Neutrophil (primary cell): ENCODE results near the gene UPF2.

Experiments
- H3K27ac ChIP-seq: fragments of 200-600 bp; sonication (generic); 2 replicates; pipeline ENCODE4 v1.5.1; 2016; ENCODE audit warnings: mild to moderate bottlenecking, moderate library complexity
- H3K27me3 ChIP-seq: fragments of 200-600 bp; sonication (generic); 2 replicates; pipeline ENCODE4 v1.6.0; 2016; ENCODE audit warnings: mild to moderate bottlenecking
- H3K36me3 ChIP-seq: fragments of 200-600 bp; sonication (generic); 2 replicates; pipeline ENCODE4 v1.5.1; 2017
- H3K4me1 ChIP-seq, 2 experiments: fragments of 200-600 bp in 1 of 2; sonication (generic) in 1 of 2; 1 replicate in 1 of 2; 2 replicates in 1 of 2; pipeline versions ENCODE4 v1.5.1 to v1.6.1; 2013 to 2016; ENCODE audit warnings: low read depth in 1 of 2, low read length in 1 of 2, mild to moderate bottlenecking in 1 of 2, moderate library complexity in 1 of 2; ENCODE audit not compliant: control insufficient read depth in 1 of 2, insufficient read depth in 1 of 2
- H3K4me3 ChIP-seq, 2 experiments: fragments of 200-600 bp in 1 of 2; sonication (generic) in 1 of 2; 1 replicate in 1 of 2; 2 replicates in 1 of 2; pipeline ENCODE4 v1.5.1; 2013 to 2016; ENCODE audit warnings: low read depth in 1 of 2, low read length in 1 of 2, mild to moderate bottlenecking in 1 of 2, moderate library complexity in 1 of 2
- H3K9me3 ChIP-seq: fragments of 200-600 bp; sonication (generic); 2 replicates; pipeline ENCODE4 v1.5.1; 2016
- TF ChIP-seq, protein P1 (sequence below): fragments of 200-600 bp; sonication (generic); IDR thresholded peaks from 2 replicates; pipeline ENCODE4 v1.5.1; 2016; ENCODE audit warnings: antibody characterized with exemption

The UPF2 gene

DNA sequence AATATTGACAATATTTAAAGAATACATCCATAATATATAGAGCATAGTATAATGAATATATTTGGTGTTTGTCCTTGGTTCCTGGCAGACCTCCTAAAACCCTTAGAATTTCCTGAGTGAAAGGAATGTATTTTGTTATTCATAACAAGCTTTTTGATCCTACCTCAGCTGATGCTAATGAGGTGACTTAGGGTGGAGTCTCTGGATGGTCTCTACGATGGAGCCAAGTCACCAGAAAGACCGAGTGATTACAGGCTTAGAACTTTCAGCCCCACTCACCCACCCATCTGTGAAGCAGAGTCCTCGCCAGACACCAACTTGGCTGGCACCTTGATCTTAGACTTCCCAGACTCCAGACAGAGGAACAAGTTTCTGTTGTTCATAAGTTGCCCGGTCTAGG lies 35.9 kb downstream of the UPF2 start:
- Histone ChIP-seq H3K4me3 (no peak overlapping the region), H3K4me1 (no peaks in the 10 kb centered on the region), H3K9me3 (no peaks in the 10 kb centered on the region), H3K27me3 (no peaks in the 10 kb centered on the region), H3K36me3 (peaks cover 70% of the 10 kb centered on the region), H3K27ac (no peak overlapping the region)
- TF ChIP-seq, protein P1, sequence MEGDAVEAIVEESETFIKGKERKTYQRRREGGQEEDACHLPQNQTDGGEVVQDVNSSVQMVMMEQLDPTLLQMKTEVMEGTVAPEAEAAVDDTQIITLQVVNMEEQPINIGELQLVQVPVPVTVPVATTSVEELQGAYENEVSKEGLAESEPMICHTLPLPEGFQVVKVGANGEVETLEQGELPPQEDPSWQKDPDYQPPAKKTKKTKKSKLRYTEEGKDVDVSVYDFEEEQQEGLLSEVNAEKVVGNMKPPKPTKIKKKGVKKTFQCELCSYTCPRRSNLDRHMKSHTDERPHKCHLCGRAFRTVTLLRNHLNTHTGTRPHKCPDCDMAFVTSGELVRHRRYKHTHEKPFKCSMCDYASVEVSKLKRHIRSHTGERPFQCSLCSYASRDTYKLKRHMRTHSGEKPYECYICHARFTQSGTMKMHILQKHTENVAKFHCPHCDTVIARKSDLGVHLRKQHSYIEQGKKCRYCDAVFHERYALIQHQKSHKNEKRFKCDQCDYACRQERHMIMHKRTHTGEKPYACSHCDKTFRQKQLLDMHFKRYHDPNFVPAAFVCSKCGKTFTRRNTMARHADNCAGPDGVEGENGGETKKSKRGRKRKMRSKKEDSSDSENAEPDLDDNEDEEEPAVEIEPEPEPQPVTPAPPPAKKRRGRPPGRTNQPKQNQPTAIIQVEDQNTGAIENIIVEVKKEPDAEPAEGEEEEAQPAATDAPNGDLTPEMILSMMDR: no peak

DNA sequence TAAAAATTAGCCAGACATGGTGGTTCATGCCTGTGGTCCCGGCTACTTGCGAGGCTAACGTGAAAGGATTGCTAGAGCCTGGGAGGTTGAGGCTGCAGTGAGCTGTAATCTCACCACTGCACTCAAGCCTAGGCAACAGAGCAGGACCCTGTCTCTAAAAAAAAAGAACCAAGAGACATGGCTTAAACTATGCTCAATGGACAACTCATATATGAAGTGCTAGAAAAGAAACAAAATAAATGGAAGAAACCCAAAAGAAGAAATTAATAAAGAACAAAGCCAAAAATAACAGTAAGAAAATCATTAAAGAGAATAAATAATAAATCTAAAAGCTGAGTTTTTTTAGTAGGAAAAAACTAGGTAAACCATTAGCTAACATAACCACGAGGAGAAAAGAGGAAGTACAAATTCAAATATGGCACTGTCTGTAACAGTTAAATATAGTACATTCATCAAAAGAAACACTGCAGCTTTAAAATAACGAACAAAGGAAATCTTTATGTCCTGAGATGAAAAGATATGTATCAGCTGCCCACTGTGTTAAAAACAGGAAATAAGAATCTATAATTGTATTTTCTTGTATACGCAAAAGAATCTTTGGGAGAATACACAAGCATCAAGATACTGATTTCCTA lies 48.7 kb downstream of the UPF2 start:
- Histone ChIP-seq H3K27ac (no peak overlapping the region), H3K36me3 (peaks cover 64% of the 10 kb centered on the region)

DNA sequence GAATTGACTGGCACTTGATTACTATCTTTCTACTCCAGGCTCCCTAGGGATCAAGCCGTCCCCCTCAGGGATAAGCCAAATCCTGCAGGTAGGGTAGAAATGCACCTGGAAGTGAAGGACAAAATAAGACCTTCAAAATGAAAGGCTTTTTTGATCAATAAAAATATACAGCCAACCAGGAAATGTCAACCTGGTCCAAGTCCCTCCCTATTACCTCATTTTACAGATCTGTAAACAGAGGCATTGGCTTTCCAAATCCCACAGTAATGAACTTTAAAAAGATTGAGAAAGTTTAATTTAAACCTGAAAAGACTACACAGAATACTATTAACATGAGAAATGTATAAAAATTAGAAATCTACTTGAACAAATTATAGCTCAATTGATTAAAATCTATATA lies 53.7 kb downstream of the UPF2 start:
- no peak overlapping the region for H3K27ac ChIP-seq
- TF ChIP-seq, protein P1: no peak

More for the DNA sequence above, 48.7 kb downstream of the UPF2 start:
- no peak overlapping the region for H3K4me3 ChIP-seq
- no peaks in the 10 kb centered on the region for H3K9me3 ChIP-seq
- no peaks in the 10 kb centered on the region for H3K27me3 ChIP-seq
- no peaks in the 10 kb centered on the region for H3K4me1 ChIP-seq
- TF ChIP-seq, protein P1: no peak

DNA sequence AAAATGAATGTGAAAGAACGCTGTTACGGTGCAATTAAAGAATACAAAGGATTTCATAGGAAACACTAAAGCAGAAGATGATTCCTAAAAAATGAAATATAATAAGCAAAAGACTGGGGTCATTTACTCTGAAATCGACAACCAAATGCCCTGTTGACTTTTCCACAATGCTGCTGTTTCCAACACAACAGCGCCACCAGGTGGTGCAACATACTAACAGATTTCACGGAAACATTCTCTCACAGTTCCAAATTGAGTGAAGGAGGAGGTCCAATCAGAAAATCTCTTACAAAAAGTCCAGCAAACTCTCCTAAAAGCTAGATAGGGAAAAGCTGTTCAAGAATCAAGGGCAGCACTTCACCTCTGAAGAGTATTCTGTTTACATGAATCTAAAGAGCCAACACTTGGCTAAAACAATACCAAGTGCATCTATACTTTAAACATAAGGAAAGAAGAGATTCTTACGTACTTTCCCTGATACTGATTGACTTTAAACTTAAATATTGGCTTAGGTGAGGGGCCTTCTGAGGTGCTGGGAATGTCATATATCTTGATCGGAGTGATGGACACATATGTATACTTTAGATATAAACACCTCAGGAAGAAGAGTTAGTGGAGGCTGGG lies 55.9 kb downstream of the UPF2 start:
- Histone ChIP-seq H3K4me3 (no peak overlapping the region), H3K4me1 (no peaks in the 10 kb centered on the region), H3K27ac (no peak overlapping the region), H3K9me3 (no peaks in the 10 kb centered on the region), H3K36me3 (peaks cover 67% of the 10 kb centered on the region), H3K27me3 (no peaks in the 10 kb centered on the region)
- TF ChIP-seq, protein P1: peak; percentile 61

More for the DNA sequence above, 53.7 kb downstream of the UPF2 start:
- H3K9me3 ChIP-seq: no peaks in the 10 kb centered on the region
- H3K4me3 ChIP-seq: no peak overlapping the region
- H3K27me3 ChIP-seq: no peaks in the 10 kb centered on the region
- H3K4me1 ChIP-seq: no peaks in the 10 kb centered on the region
- H3K36me3 ChIP-seq: peaks cover 51% of the 10 kb centered on the region

DNA sequence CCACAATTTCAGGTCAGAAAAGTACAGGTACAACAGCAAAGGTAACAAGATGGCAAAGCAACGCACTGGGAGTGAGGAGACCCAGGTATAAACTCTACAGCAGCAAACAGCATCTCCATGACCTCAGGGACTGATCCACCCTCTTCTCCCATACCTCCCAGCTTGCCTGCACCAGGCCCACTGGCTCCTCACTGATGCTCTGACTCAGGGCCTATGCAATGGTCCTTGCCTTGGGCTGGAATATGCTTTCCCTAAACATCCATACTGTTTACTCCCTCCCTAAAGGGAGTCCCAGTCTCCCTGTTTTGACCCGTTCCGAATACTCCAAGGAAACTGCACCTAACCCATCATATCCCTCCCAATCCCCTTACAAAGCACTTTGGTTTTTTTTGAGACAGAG lies 60.4 kb downstream of the UPF2 start:
- Histone ChIP-seq H3K27ac (no peak overlapping the region), H3K36me3 (peaks cover 67% of the 10 kb centered on the region)

More for the DNA sequence above, 60.4 kb downstream of the UPF2 start:
- Histone ChIP-seq H3K4me3 (no peak overlapping the region), H3K4me1 (no peaks in the 10 kb centered on the region), H3K27me3 (no peaks in the 10 kb centered on the region), H3K9me3 (no peaks in the 10 kb centered on the region)
- TF ChIP-seq, protein P1: no peak
